Inferior parietal cortex (tissue), 1 donor: ENCODE measurements around the gene VAC14.
A peak's percentile ranks its signal among the peaks of the same experiment; 100 is the strongest.

Experiments
- DNase-seq: peaks from one replicate; pipeline ENCODE4 v3.0.0-alpha.2; 2016; ENCODE audit errors: extremely low spot score

Gene VAC14

DNA sequence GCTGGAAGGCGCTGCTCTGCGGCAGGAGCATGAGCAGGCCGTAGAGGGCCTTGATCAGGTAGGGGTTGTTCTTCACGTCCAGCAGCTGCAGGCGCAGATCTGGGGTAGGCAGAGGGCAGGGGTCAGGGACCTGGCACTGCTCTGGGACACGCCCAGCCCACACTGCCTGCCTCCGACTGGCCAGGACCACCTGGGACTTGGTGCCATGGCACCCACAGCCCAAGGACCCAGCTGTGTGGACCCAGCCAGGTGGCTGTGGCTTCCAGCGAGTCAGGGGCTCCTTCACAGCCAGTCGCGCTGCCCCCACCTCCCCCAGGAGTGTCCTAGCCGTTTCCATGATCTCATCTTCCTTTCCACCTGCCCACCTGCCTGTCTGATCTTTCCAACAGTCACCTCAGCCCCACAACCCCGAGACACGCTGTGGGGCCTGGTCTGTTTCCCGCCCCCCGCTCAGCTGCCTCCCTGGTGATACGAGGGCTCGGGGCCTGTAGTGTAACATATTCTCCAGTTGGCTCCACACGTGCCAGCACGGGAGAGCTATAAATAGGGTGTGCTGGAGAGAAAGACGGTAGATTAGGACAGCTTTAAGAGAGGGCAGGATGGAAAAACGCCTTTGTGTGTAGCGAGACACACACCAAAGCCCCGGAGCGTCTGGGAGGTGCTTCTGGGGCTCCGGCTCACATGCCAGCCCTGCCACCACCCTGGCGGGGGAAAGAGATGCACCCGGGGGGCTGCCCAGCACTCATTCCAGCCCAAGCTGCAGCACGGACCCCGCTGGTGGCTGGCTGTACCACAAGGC is 107.9 kb downstream of the VAC14 start:
- DNase-seq: no peak

GRCh38 chr16:70692130-70692872 is 108.7 kb downstream of the VAC14 start:
- no peak for DNase-seq

DNA sequence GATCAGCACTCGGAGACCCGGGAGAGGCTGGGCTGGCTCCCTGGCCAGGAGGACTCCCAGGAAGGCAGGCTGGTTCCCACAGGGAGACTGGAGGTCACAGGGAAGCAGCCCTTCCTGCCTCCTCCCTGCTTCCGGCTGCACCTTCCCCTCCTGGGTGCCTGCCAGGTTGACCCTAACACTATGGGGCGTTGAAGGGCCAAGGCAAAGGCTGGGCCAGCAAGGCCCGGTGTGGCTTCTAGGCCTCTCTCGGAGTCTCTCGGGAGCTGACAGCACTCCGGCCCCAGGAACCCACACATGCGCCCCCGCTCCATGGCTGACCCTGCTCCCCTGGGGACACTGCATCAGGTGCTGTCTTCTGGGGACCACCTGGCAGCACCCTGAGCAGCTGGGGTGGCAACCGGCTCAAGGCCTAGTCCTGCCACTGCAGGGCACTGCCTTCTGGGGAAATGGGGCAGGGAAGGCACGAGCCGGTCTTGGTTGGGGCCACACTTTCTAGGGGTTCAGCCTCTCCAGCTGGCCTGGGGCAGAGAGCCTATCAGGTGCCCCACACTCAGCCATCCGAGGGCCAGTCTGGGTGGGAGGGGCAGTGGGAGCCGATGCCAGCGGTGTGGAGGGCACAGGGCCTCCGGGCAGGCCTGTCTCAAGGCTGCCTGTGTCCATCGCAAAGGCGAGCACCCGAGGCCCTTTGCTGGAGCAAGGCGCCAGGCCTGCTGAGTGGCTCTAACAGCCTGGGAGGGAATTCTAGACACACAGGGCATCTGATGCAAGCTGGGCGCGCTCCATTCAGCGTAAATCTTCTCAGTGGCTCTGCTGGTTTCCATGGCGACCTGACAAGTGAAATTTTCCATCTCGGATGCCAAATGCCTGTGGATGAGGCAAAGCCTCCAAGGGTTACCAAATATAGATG is 109.5 kb downstream of the VAC14 start:
- DNase-seq: peak; percentile 81

GRCh38 chr16:70689970-70690891 is 110.7 kb downstream of the VAC14 start:
- no peak for DNase-seq

- DNase-seq: no peak
These were observed 111.7 kb downstream of the VAC14 start for GRCh38 chr16:70689035-70689969.

DNA sequence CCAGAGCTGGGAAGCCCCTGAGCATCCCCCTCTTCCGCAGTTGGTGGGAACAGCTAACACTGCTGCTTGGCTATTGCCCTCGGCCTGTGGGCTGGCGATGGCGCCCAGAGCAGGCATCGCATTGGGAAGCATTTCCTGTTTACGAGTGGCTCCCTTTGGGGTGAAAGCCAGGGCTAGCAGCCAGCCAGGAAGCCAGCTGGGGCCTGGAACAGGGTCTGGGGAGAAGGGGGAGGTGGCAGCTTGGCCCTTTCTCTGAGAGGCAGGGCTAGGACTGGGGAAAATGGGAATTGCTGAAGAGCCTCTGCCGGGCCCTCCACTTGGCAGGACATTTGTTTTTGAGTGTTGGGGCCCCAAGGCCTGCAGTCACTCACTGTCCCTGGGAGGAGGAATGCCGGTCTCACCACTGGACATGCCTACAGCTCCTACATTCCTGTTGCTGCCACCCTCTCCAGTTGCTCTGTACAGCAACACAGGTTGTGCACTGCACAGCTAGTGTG is 112.7 kb downstream of the VAC14 start:
- DNase-seq: peak; percentile 81

DNA sequence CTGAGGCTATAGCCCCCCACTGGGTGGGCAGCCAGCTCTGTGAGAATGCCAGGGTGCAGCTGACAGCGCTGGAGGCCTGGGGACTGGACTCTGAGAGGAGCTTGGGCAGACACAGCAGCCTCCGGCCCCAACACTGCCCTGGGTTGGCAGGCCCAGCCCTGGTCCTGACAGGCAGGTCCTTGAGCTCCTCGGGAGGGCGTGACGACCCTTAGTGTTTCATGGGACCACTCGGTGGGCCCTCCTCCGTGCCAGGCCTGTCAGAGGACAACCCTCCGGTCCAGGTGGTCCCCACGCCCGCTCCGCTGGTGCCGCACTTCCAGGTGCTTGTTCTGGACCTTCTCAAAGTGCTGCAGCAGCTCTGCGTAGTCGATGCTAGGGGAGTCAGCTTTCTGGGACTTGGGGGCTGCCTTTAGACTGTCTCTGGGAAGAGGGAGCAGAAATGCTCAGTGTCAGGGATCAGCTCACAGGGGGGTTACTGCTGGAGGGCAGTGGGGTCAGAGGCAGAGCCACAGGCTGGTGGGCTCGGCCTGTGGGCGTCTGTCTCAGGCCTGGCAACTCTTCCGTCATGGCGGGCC is 113.2 kb downstream of the VAC14 start:
- no peak for DNase-seq

DNA sequence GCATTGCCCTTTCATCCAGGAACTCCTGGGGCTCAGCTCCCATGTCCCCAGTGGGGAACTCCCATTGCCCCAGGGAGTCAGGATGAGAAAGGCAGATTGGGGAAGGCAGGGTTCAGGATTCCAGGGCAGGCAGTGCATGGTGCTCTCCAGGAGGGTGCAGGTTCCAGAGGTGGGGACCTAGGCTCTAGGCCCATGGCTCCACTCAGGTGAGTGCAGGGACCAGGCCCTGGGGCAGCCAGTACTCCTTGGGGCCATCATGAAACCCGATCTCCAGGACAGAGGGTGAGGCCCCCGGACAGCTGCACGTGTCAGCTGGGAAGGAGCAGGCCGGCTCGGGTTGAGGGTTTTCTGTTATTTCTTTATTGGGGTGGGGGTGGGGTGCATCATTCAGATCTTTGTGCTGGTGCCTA is 113.9 kb downstream of the VAC14 start:
- DNase-seq: no peak

DNA sequence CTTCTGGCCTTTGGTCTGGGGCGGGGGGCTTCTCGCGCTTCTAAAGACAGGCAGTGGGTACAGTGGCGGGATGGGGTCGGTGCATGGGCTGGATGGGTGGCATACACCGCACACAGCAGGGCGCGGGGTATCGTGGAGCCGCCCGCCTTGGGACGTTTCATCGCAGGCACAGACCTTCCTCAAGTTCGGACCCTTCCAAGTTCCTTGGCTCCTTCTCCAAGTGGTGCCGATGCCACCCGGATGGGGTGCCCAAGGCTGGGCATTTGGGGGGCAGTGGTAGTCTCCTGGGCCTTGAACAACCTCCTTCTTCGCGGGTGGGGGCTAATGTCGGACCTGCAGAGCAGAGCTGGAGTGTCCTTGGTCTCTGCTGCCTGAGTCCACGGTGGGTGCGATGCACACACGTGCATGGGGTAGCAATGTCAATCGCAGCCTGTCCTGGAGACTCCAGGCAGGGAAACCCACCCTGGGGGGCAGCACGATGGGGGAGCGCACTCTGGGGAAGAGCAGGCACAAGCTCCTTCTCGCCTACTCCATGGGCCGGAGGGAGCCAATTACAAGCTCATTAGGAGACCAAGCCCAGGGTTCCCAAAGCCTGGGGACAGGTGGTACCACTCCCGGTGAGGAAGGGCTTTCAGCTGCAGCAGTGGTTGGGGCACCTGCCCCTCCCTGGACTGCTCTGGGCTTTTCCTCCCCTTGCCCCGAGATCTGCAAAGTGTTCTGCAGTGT is 114.4 kb downstream of the VAC14 start:
- DNase-seq: no peak

DNA sequence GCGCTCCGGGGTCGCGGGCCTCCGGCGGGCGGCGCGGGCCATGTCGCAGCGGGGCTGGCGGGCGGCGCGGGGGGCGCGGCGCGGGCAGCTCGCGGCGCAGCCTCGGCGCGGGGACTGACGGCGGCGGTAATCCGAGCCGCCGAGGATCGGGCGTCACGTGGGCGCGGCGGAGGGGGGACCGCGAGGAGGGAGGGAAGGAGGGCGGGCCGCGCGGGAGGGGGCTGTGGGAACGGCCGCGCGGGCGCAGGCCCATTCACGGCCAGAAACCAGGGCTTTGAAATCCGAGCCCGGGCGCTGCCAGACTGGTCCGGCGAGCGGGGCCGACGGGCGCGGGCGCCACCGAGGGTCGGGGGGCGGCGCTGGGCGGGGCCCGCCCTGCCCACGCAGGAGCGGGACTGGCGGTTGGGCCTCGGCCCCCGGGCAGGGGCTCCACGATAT is 115.0 kb downstream of the VAC14 start, which contains the start of gene MTSS2:
Gene MTSS2, minus strand, starts transcription at position 116 of the 438 bp plus-strand sequence. CDS start 262 bp downstream, outside the sequence.
- peak; percentile 69 for DNase-seq

- DNase-seq: no peak
These were observed 115.7 kb downstream of the VAC14 start for GRCh38 chr16:70685061-70685937.

DNA sequence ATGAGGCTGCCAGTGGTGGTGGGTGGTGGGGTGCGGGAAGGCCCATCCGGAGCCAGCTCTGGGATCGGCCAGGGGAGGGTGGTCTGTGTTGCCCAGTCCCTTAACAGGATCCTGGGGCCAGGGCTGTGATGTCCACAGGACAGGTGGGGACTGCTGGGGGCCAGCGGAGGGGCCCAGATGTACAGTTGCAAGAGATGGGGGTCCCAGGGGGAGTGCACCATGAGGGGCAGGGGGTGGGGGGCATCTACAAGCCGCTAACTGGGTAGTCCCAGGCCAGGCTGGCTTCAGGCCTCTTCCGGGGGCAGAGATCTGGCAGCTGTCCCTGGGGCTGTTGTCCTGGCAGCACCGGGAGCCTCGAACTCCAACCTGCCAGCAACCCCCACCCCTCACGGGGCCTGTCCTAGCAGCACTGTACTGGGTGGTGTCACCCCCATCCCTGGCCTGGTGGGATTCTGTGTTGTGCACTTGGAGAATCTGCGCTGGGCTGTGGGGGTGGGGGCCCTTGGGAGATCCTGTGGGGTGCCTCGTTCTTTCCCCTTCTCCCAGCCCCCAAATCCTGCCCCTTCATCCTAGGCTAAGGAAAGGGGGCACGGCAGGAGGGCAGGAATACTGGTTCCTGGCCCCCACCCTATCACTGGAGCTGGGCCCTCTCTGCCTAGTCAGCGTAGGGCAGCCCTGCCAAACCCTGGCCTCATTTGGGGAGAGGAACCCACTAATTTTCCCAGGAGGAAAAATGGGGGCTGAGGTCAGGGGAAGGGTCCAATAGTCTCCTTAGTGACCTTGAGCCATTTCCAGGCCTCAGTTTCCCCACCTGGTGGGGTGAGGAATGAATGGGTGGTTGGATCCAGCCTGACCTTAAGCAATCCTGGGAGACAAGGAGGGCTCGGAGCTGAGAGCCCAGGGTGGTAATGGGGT is 116.6 kb downstream of the VAC14 start:
- DNase-seq: no peak

DNA sequence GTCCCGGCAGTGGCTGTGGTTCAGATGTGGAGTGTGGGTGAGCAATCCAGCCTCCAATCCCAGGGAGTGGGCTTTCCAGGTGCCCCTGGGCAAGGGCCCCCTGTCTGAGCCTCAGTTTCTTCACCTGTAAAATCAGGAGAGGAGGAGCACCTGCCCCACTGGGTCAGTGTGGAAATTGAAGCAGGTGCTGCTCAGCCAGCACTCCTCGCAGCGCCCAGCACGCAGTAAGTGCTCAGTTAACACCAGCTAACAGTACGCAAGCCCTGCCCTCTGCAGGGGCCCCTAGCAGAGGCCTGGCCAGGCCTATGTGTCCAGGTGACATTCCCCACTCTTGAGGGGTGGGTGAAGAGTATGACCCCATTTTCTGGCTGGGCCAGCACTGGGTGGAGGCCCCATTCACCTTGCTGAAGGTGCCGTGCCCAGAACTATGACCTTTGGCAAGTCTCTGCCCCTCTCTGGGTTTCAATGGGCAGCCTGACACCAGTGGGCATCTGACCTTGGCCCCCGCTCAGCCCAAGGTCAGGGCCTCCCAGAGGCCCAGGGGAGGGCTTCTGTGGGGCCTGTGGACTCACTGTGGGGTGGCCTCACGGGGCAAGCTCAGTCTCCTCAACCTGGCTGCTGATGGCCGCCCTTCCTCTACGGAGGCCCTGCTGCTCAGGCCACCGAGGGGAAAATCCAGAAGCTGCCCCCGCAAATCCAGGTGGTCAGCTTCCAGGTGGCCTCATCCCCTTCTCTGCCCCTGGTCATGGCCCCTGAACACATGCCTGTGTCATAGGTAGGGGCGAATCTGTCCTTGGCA is 117.6 kb downstream of the VAC14 start:
- no peak for DNase-seq

- DNase-seq: no peak
These were observed 118.5 kb downstream of the VAC14 start for GRCh38 chr16:70682239-70683145.
